CD4-positive, alpha-beta T cell (primary cell): Measurements from ENCODE around the gene AGR3. TPM values are rescaled to one million over a fixed set of nuclear protein-coding genes. Genes with fewer than 3 reads are reported as not detected.

Experiments
- ATAC-seq: fragments of 200-7000 bp; cut with Tn5 transposase; one replicate; pipeline ENCODE4 v1.10.0; 2022; ENCODE audit warnings: mild to moderate bottlenecking; ENCODE audit not compliant: poor library complexity
- CTCF ChIA-PET: fragments of 350-600 bp; sonication (Branson Sonifier 250); formaldehyde crosslinking; loops from one replicate; lab custom pipeline; 2021; ENCODE audit warnings: antibody characterized with exemption, inconsistent platforms; lab: Charles Lee
- POLR2A ChIA-PET: fragments of 350-600 bp; sonication (Branson Sonifier 250); formaldehyde crosslinking; loops from one replicate; lab custom pipeline; 2021; ENCODE audit warnings: antibody characterized with exemption, inconsistent platforms; lab: Charles Lee
- DNase-seq, 14 experiments: peaks; one replicate each; pipeline ENCODE4 v3.0.0-alpha.2; 2013 to 2020; ENCODE audit warnings: mixed read lengths in 2 of 14
- H3K27ac ChIP-seq, 2 donors: one replicate each; pipeline versions ENCODE4 v1.5.1 to v1.7.0; 2013; ENCODE audit warnings: low read length in 2 of 2, low read depth in 1 of 2, mild to moderate bottlenecking in 1 of 2
- H3K27me3 ChIP-seq, 2 experiments: 1 replicate in 1 of 2; 2 replicates in 1 of 2; pipeline versions ENCODE4 v1.6.1 to v1.7.0; 2013; ENCODE audit warnings: low read length in 2 of 2, control low read depth in 1 of 2, mild to moderate bottlenecking in 1 of 2, moderate library complexity in 1 of 2; ENCODE audit not compliant: insufficient read depth in 2 of 2, control insufficient read depth in 1 of 2
- H3K36me3 ChIP-seq: one replicate; pipeline ENCODE4 v1.6.1; 2013; ENCODE audit warnings: low read length, control low read depth; ENCODE audit not compliant: insufficient read depth
- H3K4me1 ChIP-seq: one replicate; pipeline ENCODE4 v1.6.1; 2013; ENCODE audit warnings: low read length, control low read depth; ENCODE audit not compliant: insufficient read depth
- H3K4me3 ChIP-seq: one replicate; pipeline ENCODE4 v1.5.1; 2013; ENCODE audit warnings: mild to moderate bottlenecking, low read length, moderate library complexity
- H3K9me3 ChIP-seq, 2 experiments: 1 replicate in 1 of 2; 2 replicates in 1 of 2; pipeline versions ENCODE4 v1.6.1 to v1.7.0; 2013; ENCODE audit warnings: low read length in 2 of 2, mild to moderate bottlenecking in 2 of 2, control low read depth in 1 of 2, moderate library complexity in 1 of 2; ENCODE audit not compliant: control insufficient read depth in 1 of 2, insufficient read depth in 1 of 2
- H3K27ac Mint-ChIP-seq: one replicate; pipeline ENCODE4 v1.8.0; 2020; ENCODE audit warnings: mixed read lengths
- H3K27me3 Mint-ChIP-seq: one replicate; pipeline ENCODE4 v1.8.0; 2021; ENCODE audit warnings: mixed read lengths
- H3K36me3 Mint-ChIP-seq: one replicate; pipeline ENCODE4 v1.8.0; 2021; ENCODE audit warnings: low read depth, mixed read lengths
- H3K4me1 Mint-ChIP-seq: one replicate; pipeline ENCODE4 v1.8.0; 2021; ENCODE audit warnings: low read depth, mixed read lengths
- H3K4me3 Mint-ChIP-seq: one replicate; pipeline ENCODE4 v1.8.0; 2020; ENCODE audit warnings: mild to moderate bottlenecking, mixed read lengths
- H3K9me3 Mint-ChIP-seq: one replicate; pipeline ENCODE4 v1.8.0; 2020; ENCODE audit warnings: mixed read lengths
- intact Hi-C, 2 experiments: fragments of 100-400 bp; cut with DNase I in 1 of 2; cut with micrococcal nuclease in 1 of 2; formaldehyde crosslinking; loops; one replicate each; pipeline versions ENCODE4 v1.15.1 to v1.9.0; 2023 to 2025; cut with DNase I, micrococcal nuclease
- total RNA-seq, 174 experiments: library from RNA in 2 of 174; stranded (reverse) in 2 of 174; gene quantifications; one replicate each; pipeline ENCODE4 v1.2.3 and lab custom pipeline; 2021 to 2026
- TF ChIP-seq, protein P1 (sequence below): fragments of 200-600 bp; IDR thresholded peaks from one replicate; pipeline ENCODE4 v1.8.0; 2022; ENCODE audit warnings: antibody characterized with exemption, mild to moderate bottlenecking

Gene AGR3
- total RNA-seq, 2 experiments from 2014 or later = not detected

DNA sequence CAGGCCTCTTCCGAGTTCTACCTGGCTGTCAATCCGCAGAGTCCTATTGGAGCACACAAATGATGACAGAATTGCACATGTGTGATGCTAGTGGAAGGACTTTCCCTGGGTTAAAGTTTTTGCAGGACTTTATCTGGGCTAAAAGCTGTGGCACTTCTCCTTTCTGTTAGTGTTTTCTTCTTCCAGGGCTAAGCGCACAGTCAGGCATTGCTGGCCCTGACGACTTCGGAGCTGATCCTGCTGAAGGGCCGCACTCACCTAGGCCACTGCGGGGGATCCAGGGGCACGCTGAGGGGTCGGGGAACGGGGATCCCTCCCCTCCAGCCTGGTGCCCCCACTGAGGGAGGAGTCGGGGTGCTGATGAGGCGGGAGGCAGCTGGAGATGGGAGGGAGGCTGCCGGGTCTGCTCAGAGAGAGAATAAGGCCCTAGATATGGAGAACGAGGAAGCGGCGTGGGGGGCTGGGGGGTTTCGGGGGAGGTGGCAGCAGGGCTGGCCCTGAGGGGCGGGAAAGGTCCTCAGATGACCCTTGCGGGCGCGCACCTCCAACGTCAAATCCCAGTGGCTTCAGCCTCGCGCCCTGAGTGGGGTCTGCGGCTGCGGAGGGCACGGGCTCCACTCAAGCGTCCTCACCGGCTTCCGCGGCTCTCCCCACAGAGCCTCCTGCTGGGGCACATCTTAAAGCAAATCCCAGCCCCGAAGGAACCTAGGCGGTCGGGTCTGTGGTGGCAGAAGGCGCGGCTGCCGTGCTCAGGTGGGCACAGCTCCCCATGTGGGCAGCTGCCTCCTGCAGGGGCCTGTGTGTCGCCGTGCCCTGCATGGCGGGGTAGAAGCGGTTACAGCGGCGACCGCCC, 30.9 kb downstream of the AGR3 start:
- H3K27me3 Mint-ChIP-seq = peaks cover 55% of the 10 kb centered on the region
- DNase-seq = peak in 2 of 14 experiments; percentile 5 to 8
- Histone ChIP-seq H3K27me3 (peaks cover 0 to 5% of the 10 kb centered on the region in 2 experiments), H3K4me1 (no peaks in the 10 kb centered on the region), H3K36me3 (no peaks in the 10 kb centered on the region), H3K4me3 (no peak overlapping the region), H3K9me3 (peaks cover 0 to 6% of the 10 kb centered on the region in 2 experiments), H3K27ac (no peak overlapping the region)
- CTCF ChIA-PET = no interaction called here
- TF ChIP-seq, protein P1, sequence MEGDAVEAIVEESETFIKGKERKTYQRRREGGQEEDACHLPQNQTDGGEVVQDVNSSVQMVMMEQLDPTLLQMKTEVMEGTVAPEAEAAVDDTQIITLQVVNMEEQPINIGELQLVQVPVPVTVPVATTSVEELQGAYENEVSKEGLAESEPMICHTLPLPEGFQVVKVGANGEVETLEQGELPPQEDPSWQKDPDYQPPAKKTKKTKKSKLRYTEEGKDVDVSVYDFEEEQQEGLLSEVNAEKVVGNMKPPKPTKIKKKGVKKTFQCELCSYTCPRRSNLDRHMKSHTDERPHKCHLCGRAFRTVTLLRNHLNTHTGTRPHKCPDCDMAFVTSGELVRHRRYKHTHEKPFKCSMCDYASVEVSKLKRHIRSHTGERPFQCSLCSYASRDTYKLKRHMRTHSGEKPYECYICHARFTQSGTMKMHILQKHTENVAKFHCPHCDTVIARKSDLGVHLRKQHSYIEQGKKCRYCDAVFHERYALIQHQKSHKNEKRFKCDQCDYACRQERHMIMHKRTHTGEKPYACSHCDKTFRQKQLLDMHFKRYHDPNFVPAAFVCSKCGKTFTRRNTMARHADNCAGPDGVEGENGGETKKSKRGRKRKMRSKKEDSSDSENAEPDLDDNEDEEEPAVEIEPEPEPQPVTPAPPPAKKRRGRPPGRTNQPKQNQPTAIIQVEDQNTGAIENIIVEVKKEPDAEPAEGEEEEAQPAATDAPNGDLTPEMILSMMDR = no peak
- H3K4me1 Mint-ChIP-seq = peaks cover 5% of the 10 kb centered on the region
- intact Hi-C loops = no loop called here
- ATAC-seq = no peak
- H3K4me3 Mint-ChIP-seq = no peak overlapping the region
- no peaks in the 10 kb centered on the region for H3K9me3 Mint-ChIP-seq
- H3K27ac Mint-ChIP-seq = no peak overlapping the region
- POLR2A ChIA-PET = no interaction called here
- no peaks in the 10 kb centered on the region for H3K36me3 Mint-ChIP-seq

DNA sequence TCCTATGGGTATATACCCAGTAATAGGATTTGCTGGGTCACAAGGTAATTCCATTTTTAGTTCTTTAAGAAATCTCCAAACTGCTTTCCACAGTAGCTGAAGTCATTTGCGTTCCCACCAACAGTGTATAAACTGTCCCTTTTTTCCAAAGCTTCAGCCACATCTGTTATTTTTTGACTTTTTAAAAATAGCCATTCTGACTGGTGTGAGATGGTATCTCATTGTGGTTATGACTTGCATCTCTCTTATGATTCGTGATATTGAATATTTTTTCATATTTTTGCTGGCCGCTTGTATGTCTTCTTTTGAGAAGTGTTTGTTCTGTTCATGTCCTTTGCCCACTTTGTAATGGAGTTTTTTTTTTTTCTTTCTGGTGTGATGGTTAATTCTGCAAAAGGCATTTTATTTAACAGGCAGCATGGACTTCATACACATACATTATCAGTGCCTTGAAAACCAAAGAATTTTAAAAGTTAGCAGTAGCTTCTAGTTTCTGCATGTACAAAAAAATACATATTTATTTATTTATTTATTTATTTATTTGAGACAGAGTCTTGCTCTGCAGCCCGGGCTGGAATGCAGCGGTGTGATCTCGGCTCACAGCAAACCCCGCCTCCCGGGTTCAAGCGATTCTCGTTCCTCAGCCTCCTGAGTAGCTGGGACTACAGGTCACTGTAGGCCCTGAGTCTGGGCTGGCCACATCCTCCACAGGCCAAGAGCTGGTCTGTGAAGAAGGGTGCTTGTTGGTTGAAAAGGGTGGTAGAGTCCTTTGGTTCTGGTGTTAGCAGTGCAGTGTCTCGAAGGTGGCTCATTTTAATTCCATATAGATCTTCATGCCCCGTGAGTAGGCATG, 32.3 kb downstream of the AGR3 start:
- no peak for DNase-seq
- Mint-ChIP-seq H3K27ac (no peak overlapping the region), H3K36me3 (no peaks in the 10 kb centered on the region), H3K4me1 (peaks cover 5% of the 10 kb centered on the region), H3K27me3 (peaks cover 54% of the 10 kb centered on the region), H3K9me3 (no peaks in the 10 kb centered on the region), H3K4me3 (no peak overlapping the region)
- intact Hi-C loops = no loop called here
- Histone ChIP-seq H3K27me3 (peaks cover 0 to 5% of the 10 kb centered on the region in 2 experiments), H3K9me3 (peaks cover 0 to 6% of the 10 kb centered on the region in 2 experiments), H3K4me1 (no peaks in the 10 kb centered on the region), H3K4me3 (no peak overlapping the region), H3K27ac (no peak overlapping the region), H3K36me3 (no peaks in the 10 kb centered on the region)
- ATAC-seq = no peak
- ChIA-PET POLR2A (no interaction called here), CTCF (no interaction called here)
- TF ChIP-seq, protein P1 = no peak

DNA sequence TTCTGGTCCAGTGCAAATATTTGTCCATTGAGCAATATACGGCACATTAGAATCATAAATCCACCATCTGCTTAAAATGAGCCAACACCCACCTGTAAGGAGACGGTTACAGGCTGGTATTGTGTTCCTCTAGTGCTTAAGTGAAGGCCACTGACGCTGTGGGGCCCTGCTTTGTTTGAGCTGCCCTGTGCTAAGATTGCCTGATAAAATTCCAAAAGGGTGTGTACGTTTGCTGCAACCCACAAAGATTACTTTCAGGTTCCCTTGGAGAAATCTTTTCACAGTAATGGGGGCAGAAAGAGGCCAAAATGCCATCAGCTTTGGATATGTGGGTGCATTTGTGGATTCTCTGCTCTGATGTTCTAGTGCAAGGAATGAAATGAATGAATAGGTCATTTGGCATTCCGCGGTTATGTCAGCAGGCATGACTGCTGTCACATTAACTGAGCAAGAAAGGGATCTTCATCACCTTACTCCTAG, 34.4 kb downstream of the AGR3 start:
- DNase-seq (no peak), ATAC-seq (no peak)
- no peak overlapping the region for H3K4me3 ChIP-seq
- TF ChIP-seq, protein P1 = no peak
- Mint-ChIP-seq H3K36me3 (no peaks in the 10 kb centered on the region), H3K9me3 (no peaks in the 10 kb centered on the region), H3K27ac (no peak overlapping the region), H3K27me3 (peaks cover 42% of the 10 kb centered on the region), H3K4me1 (peaks cover 5% of the 10 kb centered on the region), H3K4me3 (no peak overlapping the region)
- ChIA-PET POLR2A (no interaction called here), CTCF (no interaction called here)
- intact Hi-C loops = no loop called here
- H3K4me1 ChIP-seq = no peaks in the 10 kb centered on the region
- no peaks in the 10 kb centered on the region for H3K36me3 ChIP-seq
- H3K27ac ChIP-seq = no peak overlapping the region
- H3K27me3 ChIP-seq = peaks cover 0 to 5% of the 10 kb centered on the region in 2 experiments
- H3K9me3 ChIP-seq = peaks cover 0 to 6% of the 10 kb centered on the region in 2 experiments
